ENCODE data around the gene PIK3R5.

PIK3R5 gene

GRCh38 chr17:8923762-8924161, 41.7 kb downstream of the PIK3R5 start:
- Histone ChIP-seq H3K27me3 (no peaks in the 10 kb centered on the region), H3K4me3 (no peak overlapping the region), H3K4me2 (peak overlapping the region in 4 of 11 experiments; percentile 61 to 87 (median 83); a peak in 9 of 22 replicates), H3K36me3 (peaks cover 13 to 67% (median 30%) of the 10 kb centered on the region in 11 experiments; a peak in 21 of 22 replicates), H3K9ac (peak overlapping the region in 2 of 11 experiments; percentile 78 to 87; a peak in 3 of 22 replicates), H3K9me3 (replicated peaks in 1 of 11) (peaks cover 34 to 61% (median 42%) of the 10 kb centered on the region in 11 experiments), H4K20me1 (peaks cover 0 to 4% (median 0%) of the 10 kb centered on the region in 11 experiments; a peak in 1 of 22 replicates), H3K27ac (peak overlapping the region in 4 of 11 experiments; percentile 87 to 99 (median 94); a peak in 8 of 22 replicates), H3K4me1 (peaks cover 0 to 81% (median 12%) of the 10 kb centered on the region in 10 experiments; a peak in 10 of 20 replicates)
- TF ChIP-seq Cebpa-rat (IDR thresholded peaks at IDR 0.05): no peak

GRCh38 chr17:8922928-8923327, 42.6 kb downstream of the PIK3R5 start:
- no peak for TF ChIP-seq Cebpa-rat (IDR thresholded peaks at IDR 0.05)
- peaks cover 0 to 4% (median 0%) of the 10 kb centered on the region in 11 experiments; a peak in 1 of 22 replicates for H4K20me1 ChIP-seq
- H3K4me3 ChIP-seq: peak overlapping the region in 2 of 10 experiments; percentile 4 to 20; a peak in 1 of 20 replicates
- H3K4me1 ChIP-seq: peaks cover 0 to 89% (median 12%) of the 10 kb centered on the region in 10 experiments; a peak in 10 of 20 replicates
- H3K4me2 ChIP-seq: peak overlapping the region in 7 of 11 experiments; percentile 34 to 87 (median 66); a peak in 14 of 22 replicates
- H3K27ac ChIP-seq: peak overlapping the region in 8 of 11 experiments; percentile 35 to 99 (median 82); a peak in 14 of 22 replicates
- H3K9ac ChIP-seq: peak overlapping the region in 6 of 11 experiments; percentile 45 to 87 (median 74); a peak in 12 of 22 replicates
- peaks cover 12 to 67% (median 25%) of the 10 kb centered on the region in 11 experiments; a peak in 21 of 22 replicates for H3K36me3 ChIP-seq
- no peaks in the 10 kb centered on the region for H3K27me3 ChIP-seq
- H3K9me3 ChIP-seq (replicated peaks in 1 of 11): peaks cover 32 to 61% (median 42%) of the 10 kb centered on the region in 11 experiments

- H4K20me1 ChIP-seq: peaks cover 0 to 4% (median 0%) of the 10 kb centered on the region in 11 experiments; a peak in 1 of 22 replicates
- H3K27me3 ChIP-seq: no peaks in the 10 kb centered on the region
- peak overlapping the region in 8 of 11 experiments; percentile 35 to 99 (median 82); a peak in 14 of 22 replicates for H3K27ac ChIP-seq
- H3K4me1 ChIP-seq: peaks cover 0 to 91% (median 12%) of the 10 kb centered on the region in 10 experiments; a peak in 10 of 20 replicates
- peak overlapping the region in 6 of 11 experiments; percentile 45 to 87 (median 74); a peak in 12 of 22 replicates for H3K9ac ChIP-seq
- peak in 5 of 11 experiments; percentile 49 to 91 (median 83); a peak in 9 of 22 replicates for TF ChIP-seq Cebpa-rat (IDR thresholded peaks at IDR 0.05)
- H3K9me3 ChIP-seq (replicated peaks in 1 of 11): peaks cover 32 to 61% (median 42%) of the 10 kb centered on the region in 11 experiments
- H3K4me3 ChIP-seq: peak overlapping the region in 2 of 10 experiments; percentile 4 to 20; a peak in 2 of 20 replicates
- H3K36me3 ChIP-seq: peaks cover 9 to 67% (median 21%) of the 10 kb centered on the region in 11 experiments; a peak in 21 of 22 replicates
- peak overlapping the region in 7 of 11 experiments; percentile 34 to 87 (median 66); a peak in 14 of 22 replicates for H3K4me2 ChIP-seq
Measured at GRCh38 chr17:8922451-8922850, 43.1 kb downstream of the PIK3R5 start.

GRCh38 chr17:8921147-8921546, 44.4 kb downstream of the PIK3R5 start:
- peaks cover 0 to 91% (median 19%) of the 10 kb centered on the region in 10 experiments; a peak in 13 of 20 replicates for H3K4me1 ChIP-seq
- H4K20me1 ChIP-seq: peaks cover 0 to 12% (median 0%) of the 10 kb centered on the region in 11 experiments; a peak in 1 of 22 replicates
- H3K4me3 ChIP-seq: no peak overlapping the region
- H3K9ac ChIP-seq: no peak overlapping the region
- no peak for TF ChIP-seq Cebpa-rat (IDR thresholded peaks at IDR 0.05)
- peaks cover 3 to 64% (median 22%) of the 10 kb centered on the region in 11 experiments; a peak in 16 of 22 replicates for H3K36me3 ChIP-seq
- H3K27me3 ChIP-seq: no peaks in the 10 kb centered on the region
- peaks cover 25 to 59% (median 35%) of the 10 kb centered on the region in 11 experiments for H3K9me3 ChIP-seq (replicated peaks in 1 of 11)
- peak overlapping the region in 3 of 11 experiments; percentile 90 to 99 (median 97); a peak in 6 of 22 replicates for H3K27ac ChIP-seq
- peak overlapping the region in 4 of 11 experiments; percentile 4 to 87 (median 83); a peak in 4 of 22 replicates for H3K4me2 ChIP-seq

- Histone ChIP-seq H3K4me1 (peaks cover 0 to 94% (median 26%) of the 10 kb centered on the region in 10 experiments; a peak in 13 of 20 replicates), H3K27me3 (no peaks in the 10 kb centered on the region), H3K4me2 (peak overlapping the region in 2 of 11 experiments; percentile 55 to 85; a peak in 4 of 22 replicates), H3K4me3 (no peak overlapping the region), H4K20me1 (peaks cover 0 to 28% (median 1%) of the 10 kb centered on the region in 11 experiments; a peak in 7 of 22 replicates), H3K36me3 (peaks cover 3 to 58% (median 22%) of the 10 kb centered on the region in 11 experiments; a peak in 16 of 22 replicates), H3K9me3 (replicated peaks in 1 of 11) (peaks cover 18 to 50% (median 28%) of the 10 kb centered on the region in 11 experiments), H3K9ac (no peak overlapping the region), H3K27ac (peak overlapping the region in 4 of 11 experiments; percentile 20 to 92 (median 46); a peak in 7 of 22 replicates)
- no peak for TF ChIP-seq Cebpa-rat (IDR thresholded peaks at IDR 0.05)
Measured at GRCh38 chr17:8918807-8919465, 46.6 kb downstream of the PIK3R5 start.

- Histone ChIP-seq H3K9ac (peak overlapping the region in 5 of 11 experiments; percentile 20 to 79 (median 59); a peak in 10 of 22 replicates), H4K20me1 (peaks cover under 1 to 52% (median 21%) of the 10 kb centered on the region in 11 experiments; a peak in 12 of 22 replicates), H3K27me3 (no peaks in the 10 kb centered on the region), H3K27ac (peak overlapping the region in 7 of 11 experiments; percentile 9 to 92 (median 79); a peak in 13 of 22 replicates), H3K36me3 (peaks cover 3 to 79% (median 27%) of the 10 kb centered on the region in 11 experiments; a peak in 16 of 22 replicates), H3K4me1 (peaks cover 14 to 98% (median 33%) of the 10 kb centered on the region in 10 experiments), H3K9me3 (replicated peaks in 1 of 11) (peaks cover 18 to 50% (median 28%) of the 10 kb centered on the region in 11 experiments), H3K4me3 (peak overlapping the region in 1 of 10 experiments; percentile 43; a peak in 2 of 20 replicates), H3K4me2 (peak overlapping the region in 6 of 11 experiments; percentile 48 to 90 (median 80); a peak in 12 of 22 replicates)
- TF ChIP-seq Cebpa-rat (IDR thresholded peaks at IDR 0.05): no peak
Measured at GRCh38 chr17:8916466-8916865, 49.0 kb downstream of the PIK3R5 start.

- Histone ChIP-seq H4K20me1 (peaks cover 4 to 57% (median 21%) of the 10 kb centered on the region in 11 experiments; a peak in 12 of 22 replicates), H3K9ac (peak overlapping the region in 2 of 11 experiments; percentile 53 to 79; a peak in 3 of 22 replicates), H3K27me3 (no peaks in the 10 kb centered on the region), H3K4me1 (peaks cover 14 to 98% (median 34%) of the 10 kb centered on the region in 10 experiments), H3K4me3 (no peak overlapping the region), H3K4me2 (peak overlapping the region in 3 of 11 experiments; percentile 80 to 98 (median 90); a peak in 6 of 22 replicates), H3K9me3 (replicated peaks in 1 of 11) (peaks cover 18 to 32% (median 23%) of the 10 kb centered on the region in 11 experiments), H3K36me3 (peaks cover 3 to 90% (median 40%) of the 10 kb centered on the region in 11 experiments; a peak in 16 of 22 replicates), H3K27ac (peak overlapping the region in 4 of 11 experiments; percentile 6 to 92 (median 84); a peak in 8 of 22 replicates)
- no peak for TF ChIP-seq Cebpa-rat (IDR thresholded peaks at IDR 0.05)
Measured at GRCh38 chr17:8914554-8914953, 51.0 kb downstream of the PIK3R5 start.

- Histone ChIP-seq H3K9me3 (replicated peaks in 1 of 11) (peaks cover 16 to 25% (median 21%) of the 10 kb centered on the region in 11 experiments), H3K4me3 (no peak overlapping the region), H3K4me1 (peaks cover 14 to 98% (median 34%) of the 10 kb centered on the region in 10 experiments), H3K9ac (peak overlapping the region in 2 of 11 experiments; percentile 53 to 79; a peak in 2 of 22 replicates), H3K4me2 (peak overlapping the region in 3 of 11 experiments; percentile 72 to 98 (median 90); a peak in 6 of 22 replicates), H3K27me3 (no peaks in the 10 kb centered on the region), H3K36me3 (peaks cover 3 to 90% (median 41%) of the 10 kb centered on the region in 11 experiments; a peak in 18 of 22 replicates), H3K27ac (peak overlapping the region in 2 of 11 experiments; percentile 89 to 92; a peak in 5 of 22 replicates), H4K20me1 (peaks cover 4 to 53% (median 21%) of the 10 kb centered on the region in 11 experiments; a peak in 12 of 22 replicates)
- TF ChIP-seq Cebpa-rat (IDR thresholded peaks at IDR 0.05): no peak
Measured at GRCh38 chr17:8913879-8914278, 51.6 kb downstream of the PIK3R5 start.

Measured in BLaER1 treated with 17β-estradiol and CSF1 and Interleukin-3, amounts not matched to agents 10 nM and 100 nM (cell line).